ENCODE results near the gene TDRD5. TPM values are rescaled to one million over a fixed set of nuclear protein-coding genes. Genes with fewer than 3 reads are reported as not detected.

TDRD5 gene
- total RNA-seq, 1 donor from 2014 or later = not detected

DNA sequence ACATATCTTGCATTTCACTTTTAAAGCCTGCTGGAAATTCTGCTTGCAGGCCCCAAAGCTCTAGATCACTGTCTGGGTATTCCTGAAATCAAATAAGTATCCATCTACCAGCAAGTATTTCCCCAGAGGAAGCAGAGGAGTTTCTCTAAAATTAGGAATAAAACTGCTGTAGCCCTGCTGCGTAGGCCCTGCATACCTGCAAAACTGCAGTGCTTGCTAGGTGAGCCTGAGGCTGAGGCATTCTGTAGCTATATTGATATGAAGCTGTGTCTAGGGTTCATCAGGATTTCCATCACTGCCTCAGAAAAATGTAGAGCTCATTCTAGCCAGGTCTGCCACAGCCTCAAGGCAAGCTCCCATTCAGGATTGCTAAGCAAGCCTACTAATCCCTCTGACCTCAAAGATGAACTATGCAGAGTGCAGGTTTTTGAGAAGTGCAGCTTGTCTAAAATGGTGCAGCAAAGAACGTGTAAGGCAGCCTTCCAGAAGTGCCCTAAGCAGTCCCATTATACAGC is 44.6 kb upstream of the TDRD5 start:
- H3K27ac ChIP-seq (ENCODE audit: low read depth, low read length) = no peak overlapping the region
- Mint-ChIP-seq H3K36me3 (ENCODE audit: low read depth, unreplicated experiment) (peaks cover 2% of the 10 kb centered on the region), H3K27ac (ENCODE audit: unreplicated experiment) (no peak overlapping the region), H3K9me3 (ENCODE audit: unreplicated experiment) (peaks cover 3% of the 10 kb centered on the region), H3K27me3 (ENCODE audit: low read depth, unreplicated experiment) (peaks cover 6% of the 10 kb centered on the region), H3K4me3 (ENCODE audit: unreplicated experiment) (no peak overlapping the region), H3K4me1 (ENCODE audit: low read depth, unreplicated experiment) (peaks cover 20% of the 10 kb centered on the region)
- H3K4me3 ChIP-seq (ENCODE audit: insufficient read depth, low read depth, low read length) = no peak overlapping the region
- no peak overlapping the region for H3K9ac ChIP-seq (ENCODE audit: low read length)
- H3K4me2 ChIP-seq (ENCODE audit: low read length) = no peak overlapping the region
- H3K9me3 ChIP-seq (ENCODE audit: insufficient read depth, low read depth, low read length) = no peaks in the 10 kb centered on the region
- FAIRE-seq (no peak), DNase-seq (ENCODE audit: low read depth) (no peak)
- H3K27me3 ChIP-seq (ENCODE audit: insufficient read depth, low read length) = no peaks in the 10 kb centered on the region
- no peak overlapping the region for H2AFZ ChIP-seq (ENCODE audit: low read depth, low read length)
- no peaks in the 10 kb centered on the region for H3K36me3 ChIP-seq (ENCODE audit: insufficient read depth, low read length)
- H4K20me1 ChIP-seq (ENCODE audit: insufficient read depth, low read length) = no peaks in the 10 kb centered on the region
- H3K79me2 ChIP-seq (ENCODE audit: insufficient read depth, low read length) = no peaks in the 10 kb centered on the region
- H3K4me1 ChIP-seq (ENCODE audit: insufficient read depth, low read length) = peaks cover 4% of the 10 kb centered on the region
- no peak for TF ChIP-seq EZH2 (IDR thresholded peaks at IDR 0.05; ENCODE audit: insufficient read depth, low read length)
- TF ChIP-seq, protein P1, sequence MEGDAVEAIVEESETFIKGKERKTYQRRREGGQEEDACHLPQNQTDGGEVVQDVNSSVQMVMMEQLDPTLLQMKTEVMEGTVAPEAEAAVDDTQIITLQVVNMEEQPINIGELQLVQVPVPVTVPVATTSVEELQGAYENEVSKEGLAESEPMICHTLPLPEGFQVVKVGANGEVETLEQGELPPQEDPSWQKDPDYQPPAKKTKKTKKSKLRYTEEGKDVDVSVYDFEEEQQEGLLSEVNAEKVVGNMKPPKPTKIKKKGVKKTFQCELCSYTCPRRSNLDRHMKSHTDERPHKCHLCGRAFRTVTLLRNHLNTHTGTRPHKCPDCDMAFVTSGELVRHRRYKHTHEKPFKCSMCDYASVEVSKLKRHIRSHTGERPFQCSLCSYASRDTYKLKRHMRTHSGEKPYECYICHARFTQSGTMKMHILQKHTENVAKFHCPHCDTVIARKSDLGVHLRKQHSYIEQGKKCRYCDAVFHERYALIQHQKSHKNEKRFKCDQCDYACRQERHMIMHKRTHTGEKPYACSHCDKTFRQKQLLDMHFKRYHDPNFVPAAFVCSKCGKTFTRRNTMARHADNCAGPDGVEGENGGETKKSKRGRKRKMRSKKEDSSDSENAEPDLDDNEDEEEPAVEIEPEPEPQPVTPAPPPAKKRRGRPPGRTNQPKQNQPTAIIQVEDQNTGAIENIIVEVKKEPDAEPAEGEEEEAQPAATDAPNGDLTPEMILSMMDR (IDR thresholded peaks at IDR 0.05; ENCODE audit: insufficient read depth, low read depth, low read length) = no peak

DNA sequence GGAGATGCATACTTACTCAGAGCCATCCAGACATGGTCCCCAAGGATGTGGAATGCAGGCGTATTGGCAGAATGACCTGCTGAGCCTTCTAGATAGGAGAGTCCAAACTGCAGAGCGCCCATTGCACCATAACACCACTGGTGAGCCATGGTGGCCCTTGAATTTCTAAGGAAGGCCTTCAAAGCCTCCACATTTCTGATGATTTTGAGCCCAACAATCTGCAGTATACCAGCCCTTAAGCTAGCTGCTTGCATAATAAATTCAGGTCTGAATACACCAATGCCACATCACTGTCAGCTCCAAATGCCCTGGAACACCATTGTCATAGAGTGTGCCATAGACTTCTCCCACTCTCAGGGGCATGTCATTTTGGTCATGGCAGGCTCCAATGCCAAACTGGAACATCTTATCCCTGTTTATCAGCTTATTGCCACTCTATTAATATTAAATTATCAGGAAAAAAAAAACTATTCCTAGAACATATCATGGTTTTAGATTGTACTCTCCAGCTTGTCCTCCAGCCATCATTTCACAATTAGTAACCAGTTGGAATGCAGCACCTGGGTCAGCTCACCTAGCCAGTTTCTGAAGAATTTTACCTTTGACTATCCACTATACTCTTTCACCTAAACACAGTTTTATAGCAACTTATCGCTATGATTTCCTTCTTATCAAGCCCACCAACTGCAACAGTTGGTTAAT is 42.8 kb upstream of the TDRD5 start:
- no peak for TF ChIP-seq EZH2 (IDR thresholded peaks at IDR 0.05; ENCODE audit: insufficient read depth, low read length)
- TF ChIP-seq, protein P1 (IDR thresholded peaks at IDR 0.05; ENCODE audit: insufficient read depth, low read depth, low read length) = no peak
- no peak for FAIRE-seq
- H3K4me2 ChIP-seq (ENCODE audit: low read length) = no peak overlapping the region
- Mint-ChIP-seq H3K9me3 (ENCODE audit: unreplicated experiment) (peaks cover 3% of the 10 kb centered on the region), H3K4me3 (ENCODE audit: unreplicated experiment) (no peak overlapping the region), H3K27me3 (ENCODE audit: low read depth, unreplicated experiment) (peaks cover 6% of the 10 kb centered on the region), H3K4me1 (ENCODE audit: low read depth, unreplicated experiment) (peaks cover 20% of the 10 kb centered on the region), H3K36me3 (ENCODE audit: low read depth, unreplicated experiment) (peaks cover 2% of the 10 kb centered on the region), H3K27ac (ENCODE audit: unreplicated experiment) (no peak overlapping the region)
- H3K9me3 ChIP-seq (ENCODE audit: insufficient read depth, low read depth, low read length) = no peaks in the 10 kb centered on the region
- no peak overlapping the region for H2AFZ ChIP-seq (ENCODE audit: low read depth, low read length)
- H3K4me1 ChIP-seq (ENCODE audit: insufficient read depth, low read length) = peaks cover 4% of the 10 kb centered on the region
- no peak overlapping the region for H3K4me3 ChIP-seq (ENCODE audit: insufficient read depth, low read depth, low read length)
- no peaks in the 10 kb centered on the region for H3K27me3 ChIP-seq (ENCODE audit: insufficient read depth, low read length)
- H3K36me3 ChIP-seq (ENCODE audit: insufficient read depth, low read length) = no peaks in the 10 kb centered on the region
- no peak overlapping the region for H3K9ac ChIP-seq (ENCODE audit: low read length)
- DNase-seq (ENCODE audit: low read depth) = no peak
- H3K27ac ChIP-seq (ENCODE audit: low read depth, low read length) = no peak overlapping the region
- no peaks in the 10 kb centered on the region for H4K20me1 ChIP-seq (ENCODE audit: insufficient read depth, low read length)
- H3K79me2 ChIP-seq (ENCODE audit: insufficient read depth, low read length) = no peaks in the 10 kb centered on the region

DNA sequence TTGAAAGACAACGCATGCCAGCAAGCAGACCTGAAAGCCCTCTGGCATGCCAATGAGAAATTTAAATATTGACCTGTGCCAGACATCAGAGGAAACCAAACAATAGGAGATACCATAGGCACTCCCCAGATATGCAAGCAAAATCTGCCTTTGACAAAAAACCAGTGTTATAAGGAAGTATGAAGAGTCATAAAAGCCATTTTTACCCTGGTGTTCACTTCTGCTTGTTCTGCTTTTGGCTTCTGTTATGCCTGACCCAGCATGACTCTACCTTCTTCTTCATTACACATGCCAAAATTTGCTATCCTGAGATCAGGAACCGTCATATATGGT is 42.3 kb upstream of the TDRD5 start:
- H3K27ac ChIP-seq (ENCODE audit: low read depth, low read length) = no peak overlapping the region
- Mint-ChIP-seq H3K4me3 (ENCODE audit: unreplicated experiment) (no peak overlapping the region), H3K4me1 (ENCODE audit: low read depth, unreplicated experiment) (peaks cover 20% of the 10 kb centered on the region), H3K36me3 (ENCODE audit: low read depth, unreplicated experiment) (peaks cover 2% of the 10 kb centered on the region), H3K27me3 (ENCODE audit: low read depth, unreplicated experiment) (peaks cover 4% of the 10 kb centered on the region), H3K9me3 (ENCODE audit: unreplicated experiment) (peaks cover 3% of the 10 kb centered on the region), H3K27ac (ENCODE audit: unreplicated experiment) (no peak overlapping the region)
- no peaks in the 10 kb centered on the region for H3K36me3 ChIP-seq (ENCODE audit: insufficient read depth, low read length)
- no peak overlapping the region for H3K4me3 ChIP-seq (ENCODE audit: insufficient read depth, low read depth, low read length)
- no peaks in the 10 kb centered on the region for H3K9me3 ChIP-seq (ENCODE audit: insufficient read depth, low read depth, low read length)
- H2AFZ ChIP-seq (ENCODE audit: low read depth, low read length) = no peak overlapping the region
- FAIRE-seq = no peak
- peaks cover 4% of the 10 kb centered on the region for H3K4me1 ChIP-seq (ENCODE audit: insufficient read depth, low read length)
- H3K4me2 ChIP-seq (ENCODE audit: low read length) = no peak overlapping the region
- H3K27me3 ChIP-seq (ENCODE audit: insufficient read depth, low read length) = no peaks in the 10 kb centered on the region
- no peak overlapping the region for H3K9ac ChIP-seq (ENCODE audit: low read length)
- DNase-seq (ENCODE audit: low read depth) = no peak
- TF ChIP-seq, protein P1 (IDR thresholded peaks at IDR 0.05; ENCODE audit: insufficient read depth, low read depth, low read length) = no peak
- TF ChIP-seq EZH2 (IDR thresholded peaks at IDR 0.05; ENCODE audit: insufficient read depth, low read length) = no peak
- H3K79me2 ChIP-seq (ENCODE audit: insufficient read depth, low read length) = no peaks in the 10 kb centered on the region
- no peaks in the 10 kb centered on the region for H4K20me1 ChIP-seq (ENCODE audit: insufficient read depth, low read length)
